ENCODE data around the gene PLEKHG2. TPM values are rescaled to one million over a fixed set of nuclear protein-coding genes. Genes with fewer than 3 reads are reported as not detected.

The PLEKHG2 gene
- total and polyA plus RNA-seq, 4 donors, result 2.1 to 4.5 (median 3.0) TPM

- peak; percentile 45 for TF ChIP-seq REST (IDR thresholded peaks at IDR 0.05)
- no peak for TF ChIP-seq FOXA2 (IDR thresholded peaks at IDR 0.05)
- TF ChIP-seq, protein P1, sequence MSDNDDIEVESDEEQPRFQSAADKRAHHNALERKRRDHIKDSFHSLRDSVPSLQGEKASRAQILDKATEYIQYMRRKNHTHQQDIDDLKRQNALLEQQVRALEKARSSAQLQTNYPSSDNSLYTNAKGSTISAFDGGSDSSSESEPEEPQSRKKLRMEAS (IDR thresholded peaks at IDR 0.05), result peak; percentile 31
- peak in 1 of 2 donors; percentile 42 for TF ChIP-seq RXRA (IDR thresholded peaks at IDR 0.05)
- TF ChIP-seq JUND (IDR thresholded peaks at IDR 0.05), result peak; percentile 90 to 94
Measured at GRCh38 chr19:39403331-39404312, 8.8 kb upstream of the PLEKHG2 start (continued).

GRCh38 chr19:39405261-39405957 lies 7.1 kb upstream of the PLEKHG2 start:
- Histone ChIP-seq H3K27ac (ENCODE audit: low read depth in 1 of 2, low read length in 2 of 2) (peak overlapping the region; percentile 94 to 95), H3K9ac (ENCODE audit: low read depth in 1 of 2, low read length in 2 of 2) (peak overlapping the region in 1 of 2 donors; percentile 59), H3K27me3 (ENCODE audit: control insufficient read depth in 4 of 4, insufficient read depth in 4 of 4, low read length in 3 of 4) (no peaks in the 10 kb centered on the region), H3K9me3 (ENCODE audit: control insufficient read depth in 4 of 4, low read length in 3 of 4) (no peaks in the 10 kb centered on the region), H3K4me1 (ENCODE audit: control insufficient read depth in 4 of 4, insufficient read depth in 4 of 4, low read length in 3 of 4) (peaks cover 9 to 26% (median 20%) of the 10 kb centered on the region in 4 donors), H3K36me3 (ENCODE audit: control insufficient read depth in 4 of 4, insufficient read depth in 3 of 4, low read depth in 1 of 4, low read length in 3 of 4) (peaks cover 0 to 9% (median 0%) of the 10 kb centered on the region in 4 donors), H3K4me3 (ENCODE audit: low read depth in 1 of 3, low read length in 3 of 3) (no peak overlapping the region)
- no peak for DNase-seq (ENCODE audit: low spot score)
- WGBS, result 94% methylated on average over 17 of the region's 17 CpGs
- TF ChIP-seq, protein P2, sequence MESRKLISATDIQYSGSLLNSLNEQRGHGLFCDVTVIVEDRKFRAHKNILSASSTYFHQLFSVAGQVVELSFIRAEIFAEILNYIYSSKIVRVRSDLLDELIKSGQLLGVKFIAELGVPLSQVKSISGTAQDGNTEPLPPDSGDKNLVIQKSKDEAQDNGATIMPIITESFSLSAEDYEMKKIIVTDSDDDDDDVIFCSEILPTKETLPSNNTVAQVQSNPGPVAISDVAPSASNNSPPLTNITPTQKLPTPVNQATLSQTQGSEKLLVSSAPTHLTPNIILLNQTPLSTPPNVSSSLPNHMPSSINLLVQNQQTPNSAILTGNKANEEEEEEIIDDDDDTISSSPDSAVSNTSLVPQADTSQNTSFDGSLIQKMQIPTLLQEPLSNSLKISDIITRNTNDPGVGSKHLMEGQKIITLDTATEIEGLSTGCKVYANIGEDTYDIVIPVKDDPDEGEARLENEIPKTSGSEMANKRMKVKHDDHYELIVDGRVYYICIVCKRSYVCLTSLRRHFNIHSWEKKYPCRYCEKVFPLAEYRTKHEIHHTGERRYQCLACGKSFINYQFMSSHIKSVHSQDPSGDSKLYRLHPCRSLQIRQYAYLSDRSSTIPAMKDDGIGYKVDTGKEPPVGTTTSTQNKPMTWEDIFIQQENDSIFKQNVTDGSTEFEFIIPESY (IDR thresholded peaks at IDR 0.05), result no peak
- TF ChIP-seq HNF4A (conservative IDR thresholded peaks at IDR 0.05), result no peak
- TF ChIP-seq JUND (IDR thresholded peaks at IDR 0.05), result no peak
- TF ChIP-seq REST (IDR thresholded peaks at IDR 0.05), result no peak
- no peak for TF ChIP-seq TAF1 (conservative IDR thresholded peaks at IDR 0.05)
- TF ChIP-seq RXRA (IDR thresholded peaks at IDR 0.05), result no peak
- no peak for TF ChIP-seq HNF4G (IDR thresholded peaks at IDR 0.05)
- TF ChIP-seq FOXA1 (IDR thresholded peaks at IDR 0.05), result no peak
- TF ChIP-seq, protein P1 (IDR thresholded peaks at IDR 0.05), result no peak
- TF ChIP-seq FOXA2 (IDR thresholded peaks at IDR 0.05), result no peak
- TF ChIP-seq RAD21 (IDR thresholded peaks at IDR 0.05), result no peak
- no peak for TF ChIP-seq GABPA (IDR thresholded peaks at IDR 0.05 in 1 of 2, conservative IDR thresholded peaks at IDR 0.05 in 1 of 2)
- no peak for TF ChIP-seq SP1 (IDR thresholded peaks at IDR 0.05)
